Activated CD8-positive, alpha-beta memory T cell treated with anti-CD3 and anti-CD28 coated beads, Interleukin-2, amount 50 U/mL, for 48 hours (primary cell): ENCODE data around the gene FAM240A.

Source experiments
- DNase-seq: peaks from one replicate; pipeline ENCODE4 v3.0.0-alpha.2; 2020

Gene FAM240A

GRCh38 chr3:46664188-46664970 lies 52.1 kb downstream of the FAM240A start:
- DNase-seq = peak; percentile 36

- DNase-seq = no peak
These were observed 52.8 kb downstream of the FAM240A start for GRCh38 chr3:46664971-46665762.

- DNase-seq = no peak
These were observed 53.6 kb downstream of the FAM240A start for GRCh38 chr3:46665763-46666452.

- no peak for DNase-seq
These were observed 54.1 kb downstream of the FAM240A start for GRCh38 chr3:46666453-46666845.

- no peak for DNase-seq
These were observed 54.8 kb downstream of the FAM240A start for GRCh38 chr3:46667061-46667621.

GRCh38 chr3:46667657-46668056 lies 55.3 kb downstream of the FAM240A start:
- DNase-seq = no peak

- DNase-seq = no peak
These were observed 55.8 kb downstream of the FAM240A start for GRCh38 chr3:46668116-46668515.

GRCh38 chr3:46668591-46668990 lies 56.3 kb downstream of the FAM240A start:
- DNase-seq = no peak

GRCh38 chr3:46669191-46669999 lies 57.1 kb downstream of the FAM240A start:
- DNase-seq = no peak

GRCh38 chr3:46670000-46670890 lies 57.9 kb downstream of the FAM240A start:
- no peak for DNase-seq

GRCh38 chr3:46670891-46671427 lies 58.6 kb downstream of the FAM240A start:
- DNase-seq = no peak

GRCh38 chr3:46671541-46672348 lies 59.4 kb downstream of the FAM240A start:
- DNase-seq = no peak

GRCh38 chr3:46672349-46672695 lies 60.0 kb downstream of the FAM240A start:
- no peak for DNase-seq

- no peak for DNase-seq
These were observed 61.1 kb downstream of the FAM240A start for GRCh38 chr3:46673151-46674030.

- no peak for DNase-seq
These were observed 61.9 kb downstream of the FAM240A start for GRCh38 chr3:46674031-46674845.

- no peak for DNase-seq
These were observed 63.1 kb downstream of the FAM240A start for GRCh38 chr3:46675426-46675825.
